PC-9 (cell line): ENCODE measurements around the gene MRPL28. TPM values are rescaled to one million over a fixed set of nuclear protein-coding genes. Genes with fewer than 3 reads are reported as not detected.

ENCODE experiments used
- BruUV-seq: library from RNA; stranded (reverse); fragments of 400-500 nt; replicated peaks from 2 replicates; lab custom pipeline; 2021; lab: Mats Ljungman, UMichigan
- CTCF ChIA-PET: fragments of 300-600 bp; sonication (Branson Sonifier 250); formaldehyde crosslinking; loops from one replicate; lab custom pipeline; 2022; ENCODE audit warnings: antibody characterized with exemption; lab: Charles Lee
- POLR2A ChIA-PET: fragments of 300-600 bp; sonication (Branson Sonifier 250); formaldehyde crosslinking; loops from one replicate; lab custom pipeline; 2022; ENCODE audit warnings: antibody characterized with exemption; ENCODE audit not compliant: unreplicated experiment; lab: Charles Lee
- DNase-seq, 2 experiments: peaks; one replicate each; pipeline versions ENCODE4 v3.0.0 to v3.0.0-alpha.2; 2015 to 2022; ENCODE audit warnings: mixed read lengths in 1 of 2
- H2AFZ ChIP-seq: fragments of 200-600 bp; sonication (generic); 2 replicates; pipeline ENCODE4 v1.8.1; 2017; ENCODE audit warnings: antibody characterized with exemption
- H3F3A ChIP-seq: fragments of 200-600 bp; sonication (generic); 2 replicates; pipeline ENCODE4 v1.8.1; 2017; ENCODE audit warnings: antibody characterized with exemption, mild to moderate bottlenecking, low read depth; ENCODE audit not compliant: insufficient read depth
- H3K27ac ChIP-seq: fragments of 200-600 bp; sonication (generic); 2 replicates; pipeline ENCODE4 v1.6.1; 2016; ENCODE audit warnings: mixed run types
- H3K27me3 ChIP-seq: fragments of 200-600 bp; sonication (generic); 2 replicates; pipeline ENCODE4 v1.6.1; 2016; ENCODE audit warnings: low read depth, mixed run types; ENCODE audit not compliant: insufficient read depth
- H3K36me3 ChIP-seq: fragments of 200-600 bp; sonication (generic); 2 replicates; pipeline ENCODE4 v1.6.1; 2016; ENCODE audit warnings: low read depth, mixed run types
- H3K4me1 ChIP-seq: fragments of 200-600 bp; sonication (generic); replicated peaks from 2 replicates; pipeline ENCODE4 v1.6.1; 2016; ENCODE audit warnings: mixed run types; ENCODE audit not compliant: insufficient read depth
- H3K4me2 ChIP-seq: fragments of 200-600 bp; sonication (generic); 2 replicates; pipeline ENCODE4 v1.6.1; 2017; ENCODE audit warnings: mixed run types
- H3K4me3 ChIP-seq: fragments of 200-600 bp; sonication (generic); 2 replicates; pipeline ENCODE4 v1.6.1; 2016; ENCODE audit warnings: mixed run types
- H3K79me2 ChIP-seq: fragments of 200-600 bp; sonication (generic); 2 replicates; pipeline ENCODE4 v1.6.1; 2017; ENCODE audit warnings: low read depth, mixed run types
- H3K9me2 ChIP-seq: fragments of 200-600 bp; sonication (generic); 2 replicates; pipeline ENCODE4 v1.8.1; 2017; ENCODE audit warnings: mild to moderate bottlenecking; ENCODE audit not compliant: insufficient read depth
- H3K9me3 ChIP-seq: fragments of 200-600 bp; sonication (generic); 2 replicates; pipeline ENCODE4 v1.8.1; 2016; ENCODE audit warnings: low read depth; ENCODE audit not compliant: insufficient read depth
- H4K20me1 ChIP-seq: fragments of 200-600 bp; sonication (generic); 2 replicates; pipeline ENCODE4 v1.8.1; 2017; ENCODE audit not compliant: insufficient read depth
- CTCF ChIP-seq: fragments of 200-600 bp; sonication (generic); conservative IDR thresholded peaks from 2 replicates; pipeline ENCODE4 v1.6.1; 2017; ENCODE audit warnings: mixed run types, antibody characterized with exemption, mild to moderate bottlenecking, moderate library complexity
- EZH2 ChIP-seq: fragments of 200-600 bp; sonication (generic); IDR thresholded peaks from 2 replicates; pipeline ENCODE4 v1.8.0; 2017; ENCODE audit warnings: antibody characterized with exemption, low read depth
- intact Hi-C: fragments of 100-400 bp; cut with micrococcal nuclease; formaldehyde crosslinking; loops from one replicate; pipeline ENCODE4 v1.10.0; 2022; ENCODE audit not compliant: unreplicated experiment
- total RNA-seq: library from RNA; stranded (reverse); gene quantifications from 2 replicates; pipeline ENCODE4 v1.2.3, GENCODE V29; 2021

MRPL28 gene
- total RNA-seq, 1 experiment from 2014 or later, result 150 TPM

GRCh38 chr16:361872-362701, 8.3 kb downstream of the MRPL28 start:
- BruUV-seq, result no TSS peak
- H2AFZ ChIP-seq, result no peak overlapping the region
- H4K20me1 ChIP-seq, result no peaks in the 10 kb centered on the region
- no peak overlapping the region for H3K27ac ChIP-seq
- no peak overlapping the region for H3K4me3 ChIP-seq
- peaks cover 3% of the 10 kb centered on the region; the same call in 1 of the 2 replicates for H3K36me3 ChIP-seq
- H3F3A ChIP-seq, result 0 out of 2 replicates have a peak, but pooled peaks cover 5% of the 10 kb centered on the region
- intact Hi-C loops, result loop anchor here (1.0 kb wide), 1 partner anchor 255 kb away; no protein-coding TSS in a partner anchor
- peak; percentile 79 for TF ChIP-seq CTCF
- TF ChIP-seq EZH2, result no peak
- H3K4me2 ChIP-seq, result peak overlapping the region; percentile 35; the same call in 1 of the 2 replicates
- no peaks in the 10 kb centered on the region for H3K9me3 ChIP-seq
- ChIA-PET POLR2A (interaction anchor here (0.6 kb wide), 1 partner anchor 136 kb away, joined by 5 read pairs; no protein-coding TSS in a partner anchor), CTCF (interaction anchor here (0.5 to 2.0 kb wide), 8 partner anchors 11 to 296 kb away, joined by 4 to 10 read pairs (median 6); no protein-coding TSS in a partner anchor)
- peak; percentile 74 to 91 for DNase-seq
- no peaks in the 10 kb centered on the region for H3K4me1 ChIP-seq
- H3K27me3 ChIP-seq, result peaks cover 6% of the 10 kb centered on the region; the same call in 1 of the 2 replicates
- no peaks in the 10 kb centered on the region for H3K79me2 ChIP-seq
- no peaks in the 10 kb centered on the region for H3K9me2 ChIP-seq

GRCh38 chr16:361341-361871, 8.9 kb downstream of the MRPL28 start:
- intact Hi-C loops, result no loop called here
- BruUV-seq, result no TSS peak
- Histone ChIP-seq H3K27me3 (peaks cover 6% of the 10 kb centered on the region; the same call in 1 of the 2 replicates), H3K27ac (no peak overlapping the region), H3K36me3 (no peaks in the 10 kb centered on the region), H4K20me1 (no peaks in the 10 kb centered on the region), H3F3A (0 out of 2 replicates have a peak, but pooled peaks cover 5% of the 10 kb centered on the region), H3K9me2 (no peaks in the 10 kb centered on the region), H3K9me3 (no peaks in the 10 kb centered on the region), H3K4me2 (no peak overlapping the region), H3K4me1 (no peaks in the 10 kb centered on the region), H3K79me2 (no peaks in the 10 kb centered on the region), H2AFZ (no peak overlapping the region), H3K4me3 (no peak overlapping the region)
- no peak for DNase-seq
- CTCF ChIA-PET, result interaction anchor here (2.0 kb wide), 1 partner anchor 254 kb away, joined by 10 read pairs; no protein-coding TSS in a partner anchor
- POLR2A ChIA-PET, result no interaction called here
- TF ChIP-seq EZH2 (no peak), CTCF (no peak)

GRCh38 chr16:360698-361336, 9.5 kb downstream of the MRPL28 start:
- no peak overlapping the region for H3K4me2 ChIP-seq
- peaks cover 6% of the 10 kb centered on the region; the same call in 1 of the 2 replicates for H3K27me3 ChIP-seq
- no peaks in the 10 kb centered on the region for H3K36me3 ChIP-seq
- no peaks in the 10 kb centered on the region for H3K79me2 ChIP-seq
- no peaks in the 10 kb centered on the region for H4K20me1 ChIP-seq
- TF ChIP-seq EZH2, result no peak
- TF ChIP-seq CTCF, result no peak
- ChIA-PET POLR2A (no interaction called here), CTCF (interaction anchor here (2.0 kb wide), 1 partner anchor 254 kb away, joined by 10 read pairs; no protein-coding TSS in a partner anchor)
- DNase-seq, result no peak
- H3K9me2 ChIP-seq, result no peaks in the 10 kb centered on the region
- H2AFZ ChIP-seq, result no peak overlapping the region
- BruUV-seq, result no TSS peak
- H3K4me1 ChIP-seq, result no peaks in the 10 kb centered on the region
- no peak overlapping the region for H3K4me3 ChIP-seq
- intact Hi-C loops, result no loop called here
- no peaks in the 10 kb centered on the region for H3K9me3 ChIP-seq
- H3K27ac ChIP-seq, result no peak overlapping the region
- H3F3A ChIP-seq, result 0 out of 2 replicates have a peak, but pooled peaks cover 5% of the 10 kb centered on the region
